HG03469 (cell line): ENCODE measurements around the gene CTTNBP2NL.
"Not testable (repeated sequence)": the region's sequence is repeated elsewhere in the genome, so short reads cannot be mapped to it uniquely, and the experiment has no call there.

Source experiments
- ATAC-seq: cut with Tn5 transposase; IDR thresholded peaks from one replicate; pipeline ENCODE4 v1.9.1; 2021; ENCODE audit warnings: mild to moderate bottlenecking, moderate library complexity, moderate number of reproducible peaks; ENCODE audit not compliant: unreplicated experiment

Gene CTTNBP2NL

DNA sequence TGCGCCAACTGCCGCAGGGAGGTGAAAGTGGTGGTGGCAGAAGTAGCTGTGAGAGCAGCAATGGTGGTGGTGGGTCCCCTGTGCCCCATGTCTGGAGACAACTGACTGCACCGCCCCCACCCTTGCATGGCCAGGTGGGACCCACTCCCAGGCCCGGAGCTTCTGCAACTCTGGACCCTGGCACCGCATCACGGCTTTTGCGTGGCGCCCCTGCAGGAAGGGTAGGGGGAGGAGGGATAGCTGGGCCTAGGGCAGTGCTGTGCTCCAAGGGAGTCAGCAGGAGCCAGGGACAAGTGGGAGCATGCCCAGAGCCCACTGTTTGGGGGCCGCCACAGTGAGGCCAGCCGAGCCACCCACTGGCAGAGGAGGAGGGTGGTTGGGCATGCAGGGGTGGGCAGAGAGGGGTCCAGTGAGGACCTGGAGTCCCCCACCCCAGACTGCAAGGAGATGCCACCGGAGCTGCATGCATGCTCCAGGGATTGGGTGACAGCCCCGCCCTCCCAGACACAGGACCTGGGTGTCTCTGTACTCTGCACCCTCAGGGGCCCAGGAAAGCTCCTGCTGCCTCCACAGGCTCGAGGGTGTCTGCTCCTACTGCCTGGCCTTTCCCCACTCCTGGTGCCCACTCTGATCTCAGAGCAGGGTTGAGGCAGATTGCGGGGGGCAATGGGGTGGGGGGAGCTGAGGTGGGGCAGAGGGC, 9.8 kb upstream of the CTTNBP2NL start:
- ATAC-seq = no peak

- ATAC-seq = no peak
Observed at GRCh38 chr1:112386731-112387346, 9.2 kb upstream of the CTTNBP2NL start.

- ATAC-seq = no peak
Observed at GRCh38 chr1:112387807-112388206, 8.2 kb upstream of the CTTNBP2NL start.

DNA sequence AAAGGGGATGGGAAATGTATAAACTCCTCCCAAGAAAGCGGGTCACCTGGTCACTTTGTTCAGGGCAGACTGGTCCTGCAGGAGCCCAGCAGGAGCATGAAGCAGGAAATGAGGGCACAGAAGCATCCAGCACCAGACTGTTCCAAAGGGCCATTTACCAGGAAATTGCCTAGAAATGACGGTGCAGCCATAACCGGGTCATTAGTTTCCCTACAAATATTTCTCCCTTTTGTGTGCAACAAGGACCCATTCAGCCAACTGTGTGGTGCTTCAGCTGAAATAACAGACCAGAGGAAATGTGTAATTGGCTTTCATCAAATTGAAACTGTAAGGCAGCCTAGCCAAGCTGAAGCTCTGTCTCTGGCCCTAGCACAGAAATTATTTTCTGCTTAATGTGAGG, 7.6 kb upstream of the CTTNBP2NL start:
- ATAC-seq = no peak

DNA sequence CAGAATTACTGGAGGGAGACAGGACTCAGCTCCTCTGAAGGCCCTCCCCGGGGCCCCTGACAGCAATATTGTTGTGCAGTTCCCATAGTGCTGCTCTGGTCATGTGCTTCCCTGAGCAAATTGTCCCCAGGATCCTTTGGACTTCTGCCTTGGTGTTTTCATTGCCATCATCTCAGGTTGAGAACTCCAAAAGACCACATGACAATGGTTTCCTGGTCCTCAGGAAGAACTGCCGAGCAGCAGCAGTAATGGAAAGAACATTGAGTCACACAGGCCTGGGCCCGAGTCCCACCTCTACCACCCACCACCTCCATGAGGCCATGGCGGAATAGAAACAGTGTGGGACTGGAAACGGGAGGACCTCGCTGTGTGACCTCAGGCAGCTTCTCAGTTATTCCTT, 6.3 kb upstream of the CTTNBP2NL start:
- ATAC-seq = no peak

DNA sequence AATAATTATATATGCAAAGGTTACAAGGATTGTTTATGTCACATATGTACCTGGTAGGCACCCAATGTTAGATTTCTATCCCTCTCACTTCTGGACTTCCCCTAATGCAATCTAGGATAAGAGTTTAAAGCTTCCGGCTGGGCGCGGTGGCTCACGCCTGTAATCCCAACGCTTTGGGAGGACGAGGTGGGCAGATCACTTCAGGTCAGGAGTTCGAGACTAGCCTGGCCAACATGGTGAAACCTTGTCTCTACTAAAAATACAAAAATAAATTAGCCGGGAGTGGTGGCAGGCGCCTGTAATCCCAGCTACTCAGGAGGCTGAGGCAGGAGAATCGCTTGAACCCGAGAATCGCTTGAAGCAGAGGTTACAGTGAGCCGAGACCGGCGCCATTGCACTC, 5.7 kb upstream of the CTTNBP2NL start:
- ATAC-seq = not testable (repeated sequence)

DNA sequence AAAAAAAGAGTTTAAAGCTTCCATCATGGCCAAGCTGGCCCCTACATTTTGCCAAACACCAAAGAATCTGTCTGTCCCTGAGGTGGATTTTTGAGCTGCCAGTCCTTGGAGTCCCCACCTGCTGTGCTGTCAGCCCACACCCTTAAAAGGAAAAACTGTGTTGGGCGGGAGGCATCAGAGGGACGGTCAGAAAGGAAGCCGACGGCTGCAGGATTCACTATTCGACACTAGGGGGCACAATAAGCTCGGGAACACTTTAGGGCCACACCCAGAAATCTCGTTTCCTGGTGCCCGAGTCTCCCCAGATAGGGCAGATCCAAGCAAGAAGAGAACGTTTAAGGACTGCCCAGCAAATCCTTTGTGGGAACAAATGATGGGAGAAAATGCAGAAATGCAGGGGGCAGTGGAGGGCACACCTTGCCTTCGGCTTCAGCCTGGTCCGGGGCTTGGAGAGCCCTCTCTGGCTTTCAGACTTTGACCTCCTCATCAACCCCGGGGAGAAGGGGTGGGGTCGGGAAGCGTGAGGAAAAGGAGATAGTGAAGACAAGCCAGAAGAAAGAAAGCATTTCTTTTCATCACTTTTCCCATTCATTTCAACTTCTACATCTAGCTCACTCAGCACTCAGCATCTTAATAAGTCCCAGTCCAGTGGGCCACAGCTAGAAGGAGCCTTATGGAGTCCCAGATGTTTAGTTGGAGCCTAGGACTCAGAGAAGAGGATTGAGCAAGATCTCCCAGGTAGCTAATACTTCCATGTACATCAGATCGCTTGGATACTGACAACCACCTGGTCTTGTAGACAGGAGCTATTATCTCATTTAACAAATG, 5.0 kb upstream of the CTTNBP2NL start:
- ATAC-seq = peak; percentile 37

DNA sequence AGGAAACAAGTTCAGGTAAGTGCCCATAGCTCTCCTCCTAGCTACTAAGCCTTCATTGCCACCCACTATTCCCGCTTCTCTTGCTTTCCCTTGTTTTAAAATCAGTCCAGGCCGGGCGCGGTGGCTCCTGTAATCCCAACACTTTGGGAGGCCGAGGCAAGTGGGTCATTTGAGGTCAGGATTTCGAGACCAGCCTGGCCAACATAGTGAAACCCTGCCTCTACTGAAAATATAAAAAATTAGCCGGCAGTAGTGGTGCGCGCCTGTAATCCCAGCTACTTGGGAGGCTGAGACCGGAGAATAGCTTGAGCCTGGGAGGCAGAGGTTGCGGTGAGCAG, 4.4 kb upstream of the CTTNBP2NL start:
- no peak for ATAC-seq

DNA sequence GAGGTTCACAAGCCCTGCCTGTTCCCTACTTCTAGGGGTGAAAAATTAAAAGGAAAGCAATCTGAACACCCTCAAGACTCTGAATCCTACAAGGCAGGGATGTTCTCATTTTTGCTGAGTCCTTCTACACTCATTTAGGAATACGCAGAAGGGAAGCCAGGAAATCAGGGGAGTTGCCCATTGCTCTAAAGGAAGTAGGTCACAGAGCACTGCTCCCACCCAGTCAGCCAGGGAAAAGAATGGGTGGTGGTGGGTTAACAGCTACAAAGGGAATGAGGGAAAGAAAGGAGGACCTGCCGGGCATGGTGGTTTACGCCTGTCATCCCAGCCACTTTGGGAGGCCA, 2.4 kb upstream of the CTTNBP2NL start:
- ATAC-seq = no peak

- ATAC-seq = no peak
Observed at GRCh38 chr1:112394743-112395062, 1.3 kb upstream of the CTTNBP2NL start.

- ATAC-seq = no peak
Observed at GRCh38 chr1:112395256-112395820, 676 bp upstream of the CTTNBP2NL start.

DNA sequence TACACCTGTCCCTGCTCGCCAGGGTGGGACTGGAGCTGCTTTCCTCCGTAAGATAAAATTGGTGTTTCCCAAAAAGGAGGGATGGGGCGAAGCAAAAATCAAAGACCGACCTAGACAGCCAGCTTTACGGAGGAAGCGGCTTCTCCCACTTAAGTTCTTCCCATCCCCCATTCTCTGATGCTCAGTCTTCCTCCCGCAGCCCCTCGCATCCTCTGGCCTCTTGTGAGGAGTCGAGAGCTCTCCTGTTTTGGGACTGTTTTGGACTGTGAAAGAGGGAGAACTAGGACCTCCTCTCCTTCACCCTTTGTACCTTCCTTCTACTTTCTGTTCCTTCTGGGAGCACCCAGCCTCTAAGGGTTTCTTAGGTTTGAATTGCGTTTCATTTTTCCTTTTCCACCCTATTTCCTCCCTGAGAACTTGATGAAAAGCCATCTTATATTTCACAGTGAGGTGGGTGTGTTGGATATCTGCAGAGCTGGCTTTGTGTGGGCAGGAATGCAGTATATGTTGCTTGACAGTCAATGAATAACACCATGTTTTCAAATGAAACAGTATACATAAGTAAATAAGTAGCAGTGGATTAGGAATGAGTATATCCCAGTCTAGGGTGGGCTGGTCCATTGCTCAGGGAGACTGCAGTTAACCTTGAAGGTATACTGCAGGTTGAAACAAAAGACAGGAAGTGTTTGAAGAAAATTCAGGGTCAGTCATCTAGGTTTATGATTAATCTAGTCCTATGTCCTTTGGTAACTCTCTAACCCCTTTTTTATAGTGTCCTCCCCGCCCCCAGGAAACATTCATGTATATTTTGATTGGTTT, 848 bp downstream of the CTTNBP2NL start:
- no peak for ATAC-seq

GRCh38 chr1:112397841-112398240, 1.8 kb downstream of the CTTNBP2NL start:
- ATAC-seq = no peak

DNA sequence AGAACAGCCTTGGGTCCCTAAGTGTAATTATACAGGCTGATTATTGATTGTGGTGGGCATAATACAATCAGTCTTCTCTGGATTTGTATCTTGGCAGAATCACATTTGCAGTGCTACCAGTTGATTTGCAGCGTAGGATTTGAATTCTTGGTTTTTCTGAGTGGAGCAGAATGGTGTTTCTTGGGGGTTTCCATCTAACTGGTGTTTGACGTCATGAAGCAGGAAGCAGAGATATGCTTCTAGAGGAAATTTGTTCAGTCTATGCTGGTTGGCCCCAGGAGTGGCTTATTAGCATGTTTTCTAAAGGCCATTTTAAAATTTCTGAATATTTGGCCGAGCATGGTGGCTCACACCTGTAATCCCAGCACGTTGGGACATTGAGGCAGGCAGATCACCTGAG, 3.4 kb downstream of the CTTNBP2NL start:
- ATAC-seq = no peak

DNA sequence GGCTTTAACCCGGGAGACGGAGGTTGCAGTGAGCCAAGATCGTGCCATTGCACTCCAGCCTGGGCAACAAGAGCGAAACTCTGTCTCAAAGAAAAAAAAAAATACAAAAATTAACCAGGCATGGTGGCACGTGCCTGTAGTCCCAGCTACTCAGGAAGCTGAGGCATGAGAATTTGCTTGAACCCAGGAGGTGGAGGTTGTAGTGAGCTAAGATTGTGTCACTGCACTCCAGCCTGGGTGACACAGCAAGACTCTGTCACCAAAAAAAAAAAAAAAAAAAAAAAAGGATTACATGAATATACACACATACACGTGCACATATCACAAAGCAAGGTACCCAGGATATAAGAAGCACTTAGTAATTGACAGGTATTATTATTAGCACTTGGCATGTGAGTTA, 4.7 kb downstream of the CTTNBP2NL start:
- ATAC-seq = not testable (repeated sequence)

DNA sequence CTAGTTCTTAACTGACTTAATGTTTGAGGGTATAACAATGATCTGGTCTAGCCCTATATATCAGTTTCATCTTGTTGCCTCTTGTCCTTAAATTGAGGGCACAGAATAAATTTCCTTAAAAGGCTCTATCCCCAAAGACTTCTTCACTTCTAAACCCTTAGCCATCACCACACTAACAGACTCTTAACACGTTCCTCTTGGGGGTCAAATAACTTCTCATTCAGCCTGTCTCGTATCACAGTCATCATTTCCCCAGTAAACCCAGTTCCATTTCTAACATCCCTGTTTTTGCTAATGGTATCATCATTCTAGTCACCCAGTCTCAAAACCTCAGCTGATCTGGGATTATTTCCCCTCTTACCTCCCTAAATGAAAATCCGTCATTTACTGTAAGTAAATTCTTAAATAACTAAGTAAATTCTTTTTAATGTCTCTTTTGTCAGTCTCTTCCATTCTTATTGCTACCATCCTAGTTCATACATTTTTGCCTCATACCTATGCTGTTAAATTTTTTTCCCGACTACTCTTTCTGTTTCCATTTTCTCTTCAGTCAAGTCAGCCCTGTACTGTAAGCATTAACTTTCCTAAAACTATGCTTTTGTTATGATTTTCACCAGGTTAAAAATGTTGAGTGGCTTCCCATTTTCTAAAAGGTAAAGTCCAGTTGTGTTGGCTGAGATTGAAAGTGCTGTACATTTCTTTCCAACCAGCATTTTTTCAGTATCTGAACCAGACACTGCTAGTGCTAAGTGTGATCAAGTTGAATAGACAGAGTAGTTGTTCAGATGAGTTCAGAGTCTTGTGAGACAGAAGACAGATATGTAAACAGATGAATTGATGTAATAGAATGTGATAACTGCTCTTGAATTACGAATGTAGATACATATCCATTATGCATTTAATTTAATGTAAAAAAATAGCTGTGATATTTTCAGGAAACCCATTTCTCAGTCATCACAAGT, 6.9 kb downstream of the CTTNBP2NL start:
- ATAC-seq = no peak

DNA sequence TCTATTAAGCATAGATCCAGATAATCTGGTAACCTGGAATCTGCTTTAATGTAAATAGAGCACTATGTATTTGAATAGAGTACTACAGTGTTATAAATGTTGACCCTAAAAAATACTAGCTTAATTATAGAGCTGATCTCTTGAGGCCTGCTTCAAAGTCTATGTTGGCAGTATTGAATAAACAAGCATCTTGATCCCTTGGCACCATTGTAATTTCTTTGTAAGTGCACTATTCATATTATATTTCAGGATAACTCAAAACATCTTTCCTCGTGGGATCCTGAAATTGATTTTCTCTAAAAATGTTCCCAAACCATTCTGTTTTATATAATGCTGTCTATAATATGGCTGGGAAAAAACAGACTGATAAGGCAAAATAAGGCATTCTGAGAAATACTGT, 10.8 kb downstream of the CTTNBP2NL start:
- ATAC-seq = no peak

DNA sequence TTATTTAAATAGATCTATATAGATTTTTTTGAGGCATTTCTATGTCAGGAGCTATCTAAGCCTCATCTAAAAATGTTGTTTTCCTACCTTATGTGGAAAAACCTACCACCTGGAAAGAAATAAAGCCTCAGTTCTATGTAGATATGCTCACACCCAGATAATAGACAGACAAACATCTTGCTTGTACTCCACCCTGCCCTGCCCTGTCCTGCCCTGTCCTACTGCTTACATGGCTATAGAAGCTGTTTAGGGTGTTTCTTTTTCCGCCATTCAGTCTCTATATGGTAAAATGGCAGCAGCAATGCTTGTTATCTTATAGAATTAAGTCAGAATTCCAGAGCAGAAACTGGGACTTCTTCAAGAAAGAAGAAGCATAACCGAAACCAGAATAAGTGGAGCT, 13.4 kb downstream of the CTTNBP2NL start:
- no peak for ATAC-seq

- no peak for ATAC-seq
Observed at GRCh38 chr1:112410673-112411072, 14.7 kb downstream of the CTTNBP2NL start.

- ATAC-seq = no peak
Observed at GRCh38 chr1:112417271-112417670, 21.3 kb downstream of the CTTNBP2NL start.
